Body of pancreas (tissue), 4 donors: ENCODE data around the gene CHST3.

Experiments used
- CTCF ChIP-seq, 7 experiments: fragments of 450-650 bp in 4 of 7; fragments of 200-600 bp in 3 of 7; sonication (generic) in 3 of 7; IDR thresholded peaks; one replicate each; pipeline ENCODE4 v1.5.1; 2016 to 2019; ENCODE audit warnings: antibody characterized with exemption in 7 of 7
- POLR2A ChIP-seq, 3 donors: fragments of 450-650 bp; IDR thresholded peaks; one replicate each; pipeline ENCODE4 v1.6.1; 2016; ENCODE audit warnings: antibody characterized with exemption in 3 of 3, mild to moderate bottlenecking in 2 of 3

DNA sequence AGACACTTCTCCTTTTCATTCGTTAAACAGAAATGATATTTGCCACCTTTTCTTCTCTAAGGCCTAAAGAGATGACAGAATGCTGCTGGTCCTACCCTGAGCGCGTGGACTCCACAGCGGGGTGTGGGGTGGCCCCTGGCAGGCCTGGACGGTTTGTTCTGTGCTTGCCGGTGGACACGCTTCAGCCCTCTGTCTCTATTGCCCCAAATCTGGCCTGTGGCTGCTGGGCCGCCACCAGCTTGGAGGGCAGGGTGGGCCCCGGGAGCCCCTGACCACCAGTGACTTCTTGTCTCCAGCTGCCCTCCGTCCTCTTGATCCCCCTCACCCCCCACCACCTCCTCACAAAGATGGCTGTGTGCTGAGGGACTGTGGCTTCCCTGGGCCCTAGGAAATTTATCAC is 5.7 kb downstream of the CHST3 start:
- TF ChIP-seq CTCF (IDR thresholded peaks at IDR 0.05) (no peak), POLR2A (IDR thresholded peaks at IDR 0.05) (no peak)
